GM23338 (cell line): ENCODE measurements around the gene NAALADL2. TPM values are rescaled to one million over a fixed set of nuclear protein-coding genes. Genes with fewer than 3 reads are reported as not detected.
A peak's percentile ranks its signal among the peaks of the same experiment; 100 is the strongest.

Experiments used
- ATAC-seq: fragments of 200-7000 bp; cut with Tn5 transposase; 3 replicates; pipeline ENCODE4 v1.9.1; 2020
- DNase-seq: peaks from one replicate; pipeline ENCODE4 v3.0.0-alpha.2; 2015; ENCODE audit warnings: low spot score
- H2AFZ ChIP-seq: fragments of 200-600 bp; sonication (generic); 2 replicates; pipeline ENCODE4 v1.8.0; 2016; ENCODE audit warnings: antibody characterized with exemption, mild to moderate bottlenecking, moderate library complexity
- H3F3A ChIP-seq: fragments of 200-600 bp; sonication (generic); replicated peaks from 2 replicates; pipeline ENCODE4 v1.8.0; 2017; ENCODE audit warnings: antibody characterized with exemption, mixed run types, low read depth
- H3K27ac ChIP-seq: fragments of 200-600 bp; sonication (generic); 2 replicates; pipeline ENCODE4 v1.6.1; 2016; ENCODE audit warnings: low read depth
- H3K27me3 ChIP-seq: fragments of 200-600 bp; sonication (generic); 2 replicates; pipeline ENCODE4 v1.8.0; 2016; ENCODE audit warnings: mild to moderate bottlenecking, mixed run types, moderate library complexity; ENCODE audit not compliant: insufficient read depth
- H3K36me3 ChIP-seq: fragments of 200-600 bp; sonication (generic); 2 replicates; pipeline ENCODE4 v1.8.0; 2016; ENCODE audit warnings: mild to moderate bottlenecking; ENCODE audit not compliant: insufficient read depth
- H3K4me1 ChIP-seq: fragments of 200-600 bp; sonication (generic); 2 replicates; pipeline ENCODE4 v1.8.0; 2016; ENCODE audit warnings: mild to moderate bottlenecking, moderate library complexity; ENCODE audit not compliant: insufficient read depth
- H3K4me2 ChIP-seq: fragments of 200-600 bp; sonication (generic); 2 replicates; pipeline ENCODE4 v1.7.1; 2017; ENCODE audit warnings: mixed run types
- H3K4me3 ChIP-seq: fragments of 200-600 bp; sonication (generic); 2 replicates; pipeline ENCODE4 v1.6.1; 2016; ENCODE audit warnings: mixed run types
- H3K79me2 ChIP-seq: fragments of 200-600 bp; sonication (generic); replicated peaks from 2 replicates; pipeline ENCODE4 v1.8.0; 2017; ENCODE audit warnings: mild to moderate bottlenecking; ENCODE audit not compliant: insufficient read depth
- H3K9me2 ChIP-seq: fragments of 200-600 bp; sonication (generic); 2 replicates; pipeline ENCODE4 v1.8.0; 2017; ENCODE audit not compliant: insufficient read depth
- H4K20me1 ChIP-seq: fragments of 200-600 bp; sonication (generic); replicated peaks from 2 replicates; pipeline ENCODE4 v1.8.0; 2017; ENCODE audit warnings: mild to moderate bottlenecking; ENCODE audit not compliant: insufficient read depth
- H3K27ac Mint-ChIP-seq: 2 replicates; pipeline ENCODE4 v1.8.0; 2020; ENCODE audit warnings: inconsistent platforms, mild to moderate bottlenecking, moderate library complexity, mixed read lengths
- H3K27me3 Mint-ChIP-seq: 3 replicates; pipeline ENCODE4 v1.8.0; 2022; ENCODE audit warnings: low read depth, mild to moderate bottlenecking, moderate library complexity, mixed read lengths, inconsistent platforms; ENCODE audit not compliant: insufficient read depth, poor library complexity
- H3K36me3 Mint-ChIP-seq: 3 replicates; pipeline ENCODE4 v1.8.0; 2021; ENCODE audit warnings: low read depth, mild to moderate bottlenecking, inconsistent platforms, moderate library complexity, mixed read lengths
- H3K4me1 Mint-ChIP-seq: 3 replicates; pipeline ENCODE4 v1.8.0; 2020; ENCODE audit warnings: mild to moderate bottlenecking, inconsistent platforms, mixed read lengths
- H3K4me3 Mint-ChIP-seq: 3 replicates; pipeline ENCODE4 v1.8.0; 2021; ENCODE audit warnings: moderate library complexity, mild to moderate bottlenecking, inconsistent platforms, mixed read lengths
- H3K9me3 Mint-ChIP-seq: 3 replicates; pipeline ENCODE4 v1.8.0; 2020; ENCODE audit warnings: moderate library complexity, mild to moderate bottlenecking, inconsistent platforms, mixed read lengths
- CREB1 ChIP-seq: fragments of 250-450 bp; sonication (Bioruptor Pico); IDR thresholded peaks from 2 replicates; pipeline ENCODE4 v1.5.0; 2020; ENCODE audit warnings: low read depth, mild to moderate bottlenecking, moderate library complexity
- CTCF ChIP-seq, 2 experiments: fragments of 200-600 bp in 1 of 2; sonication (generic) in 1 of 2; conservative IDR thresholded peaks; 2 replicates each; pipeline versions ENCODE4 v1.5.1 to v1.6.1; 2016 to 2017; ENCODE audit warnings: antibody characterized with exemption in 2 of 2, low read depth in 2 of 2, mild to moderate bottlenecking in 2 of 2, moderate library complexity in 1 of 2
- ETS1 ChIP-seq: IDR thresholded peaks from 2 replicates; pipeline ENCODE4 v1.6.1; 2016; ENCODE audit warnings: antibody characterized with exemption
- EZH2 ChIP-seq: fragments of 200-600 bp; sonication (generic); IDR thresholded peaks from one replicate; pipeline ENCODE4 v1.8.0; 2017; ENCODE audit warnings: antibody characterized with exemption, mild to moderate bottlenecking, low read depth; ENCODE audit not compliant: unreplicated experiment
- EZH2phosphoT487 ChIP-seq: fragments of 200-600 bp; sonication (generic); IDR thresholded peaks from one replicate; pipeline ENCODE4 v1.8.1; 2018; ENCODE audit warnings: antibody characterized with exemption; ENCODE audit not compliant: unreplicated experiment
- JUNB ChIP-seq: IDR thresholded peaks from one replicate; pipeline ENCODE4 v1.6.1; 2016; ENCODE audit warnings: antibody characterized with exemption; ENCODE audit not compliant: unreplicated experiment
- NANOG ChIP-seq: IDR thresholded peaks from 2 replicates; pipeline ENCODE4 v1.6.1; 2016; ENCODE audit warnings: antibody characterized with exemption, borderline replicate concordance
- POLR2AphosphoS5 ChIP-seq: IDR thresholded peaks from 2 replicates; pipeline ENCODE4 v1.6.1; 2016; ENCODE audit warnings: antibody characterized with exemption, low read depth
- ZNF114 ChIP-seq: fragments of 250-450 bp; sonication (Bioruptor Pico); IDR thresholded peaks from 2 replicates; pipeline ENCODE4 v1.5.0; 2020; ENCODE audit warnings: mild to moderate bottlenecking, moderate library complexity
- ZNF331 ChIP-seq: fragments of 250-450 bp; sonication (Bioruptor Pico); IDR thresholded peaks from 2 replicates; pipeline ENCODE4 v1.5.0; 2020; ENCODE audit warnings: low read depth, mild to moderate bottlenecking, moderate library complexity
- ZNF462 ChIP-seq: fragments of 250-450 bp; sonication (Bioruptor Pico); IDR thresholded peaks from 2 replicates; pipeline ENCODE4 v1.5.0; 2020; ENCODE audit warnings: mild to moderate bottlenecking, moderate library complexity
- polyA plus RNA-seq: library from polyadenylated mRNA; unstranded; fragments of >200 nt; fragmentation: Nextera tagmentation; extraction: Ambion mirVana; gene quantifications from 2 replicates; pipeline ENCODE4 v1.2.1, GENCODE V29; 2016
- total RNA-seq: library from RNA; depleted of rRNA; stranded (reverse); fragments of >200 nt; shearing (Covaris generic); gene quantifications from 2 replicates; pipeline ENCODE4 v1.2.3, GENCODE V29; 2014

NAALADL2 gene
- total and polyA plus RNA-seq, 2 experiments from 2014 or later = 1.6 to 2.6 TPM

GRCh38 chr3:175716446-175716845, 857.3 kb downstream of the NAALADL2 start (continued):
- TF ChIP-seq POLR2AphosphoS5 (no peak), ZNF114 (CRISPR knock-in tag) (no peak), EZH2 (no peak), JUNB (no peak), NANOG (no peak), ETS1 (no peak)

- Mint-ChIP-seq H3K4me3 (no peak overlapping the region), H3K36me3 (no peaks in the 10 kb centered on the region), H3K27ac (no peak overlapping the region), H3K9me3 (no peaks in the 10 kb centered on the region), H3K27me3 (no peaks in the 10 kb centered on the region), H3K4me1 (0 out of 3 replicates have a peak, but pooled peaks cover under 1% of the 10 kb centered on the region)
- DNase-seq = no peak
- ATAC-seq = no peak
- Histone ChIP-seq H3K27me3 (no peaks in the 10 kb centered on the region), H3K79me2 (no peaks in the 10 kb centered on the region), H3K9me2 (no peaks in the 10 kb centered on the region), H3K4me1 (no peaks in the 10 kb centered on the region), H3K36me3 (no peaks in the 10 kb centered on the region), H2AFZ (peak overlapping the region; percentile 18; the same call in 1 of the 2 replicates), H3K27ac (no peak overlapping the region), H3K4me3 (no peak overlapping the region), H3K4me2 (no peak overlapping the region), H4K20me1 (no peaks in the 10 kb centered on the region), H3F3A (no peaks in the 10 kb centered on the region)
- TF ChIP-seq CTCF (conservative IDR thresholded peaks at IDR 0.05; ENCODE audit: low read depth in 2 of 2) = no peak
- TF ChIP-seq ZNF114 (CRISPR knock-in tag) = no peak
- TF ChIP-seq POLR2AphosphoS5 = no peak
- no peak for TF ChIP-seq CREB1
- no peak for TF ChIP-seq JUNB
- TF ChIP-seq ZNF331 = no peak
- TF ChIP-seq ZNF462 (CRISPR knock-in tag) = no peak
- TF ChIP-seq EZH2phosphoT487 = no peak
- no peak for TF ChIP-seq ETS1
- TF ChIP-seq EZH2 = no peak
Observed at GRCh38 chr3:175726228-175726627, 867.1 kb downstream of the NAALADL2 start.
